Measurements from ENCODE around the gene RET.

Gene RET

DNA sequence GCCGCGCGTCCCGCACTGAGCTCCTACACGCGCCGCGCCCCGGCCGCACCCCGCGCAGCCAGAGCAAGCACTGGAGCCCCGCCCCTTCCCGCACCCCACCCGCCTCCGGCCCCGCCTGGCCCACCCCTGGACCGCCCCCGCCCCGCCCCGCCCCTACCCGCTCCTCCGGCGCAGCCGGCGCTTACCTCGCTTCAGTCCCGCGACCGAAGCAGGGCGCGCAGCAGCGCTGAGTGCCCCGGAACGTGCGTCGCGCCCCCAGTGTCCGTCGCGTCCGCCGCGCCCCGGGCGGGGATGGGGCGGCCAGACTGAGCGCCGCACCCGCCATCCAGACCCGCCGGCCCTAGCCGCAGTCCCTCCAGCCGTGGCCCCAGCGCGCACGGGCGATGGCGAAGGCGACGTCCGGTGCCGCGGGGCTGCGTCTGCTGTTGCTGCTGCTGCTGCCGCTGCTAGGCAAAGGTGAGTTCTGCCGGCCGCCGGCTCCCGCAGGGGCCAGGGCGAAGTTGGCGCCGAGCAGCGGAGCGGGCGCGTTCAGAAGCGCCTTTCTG is at the start of gene RET:
RET (plus strand) TSS at position 194 of the 545 bp plus-strand sequence; CDS start at position 384, 190 bp downstream.
- peak; percentile 61 for DNase-seq (ENCODE audit: low spot score)
- TF ChIP-seq, protein P1, sequence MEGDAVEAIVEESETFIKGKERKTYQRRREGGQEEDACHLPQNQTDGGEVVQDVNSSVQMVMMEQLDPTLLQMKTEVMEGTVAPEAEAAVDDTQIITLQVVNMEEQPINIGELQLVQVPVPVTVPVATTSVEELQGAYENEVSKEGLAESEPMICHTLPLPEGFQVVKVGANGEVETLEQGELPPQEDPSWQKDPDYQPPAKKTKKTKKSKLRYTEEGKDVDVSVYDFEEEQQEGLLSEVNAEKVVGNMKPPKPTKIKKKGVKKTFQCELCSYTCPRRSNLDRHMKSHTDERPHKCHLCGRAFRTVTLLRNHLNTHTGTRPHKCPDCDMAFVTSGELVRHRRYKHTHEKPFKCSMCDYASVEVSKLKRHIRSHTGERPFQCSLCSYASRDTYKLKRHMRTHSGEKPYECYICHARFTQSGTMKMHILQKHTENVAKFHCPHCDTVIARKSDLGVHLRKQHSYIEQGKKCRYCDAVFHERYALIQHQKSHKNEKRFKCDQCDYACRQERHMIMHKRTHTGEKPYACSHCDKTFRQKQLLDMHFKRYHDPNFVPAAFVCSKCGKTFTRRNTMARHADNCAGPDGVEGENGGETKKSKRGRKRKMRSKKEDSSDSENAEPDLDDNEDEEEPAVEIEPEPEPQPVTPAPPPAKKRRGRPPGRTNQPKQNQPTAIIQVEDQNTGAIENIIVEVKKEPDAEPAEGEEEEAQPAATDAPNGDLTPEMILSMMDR (IDR thresholded peaks at IDR 0.05; ENCODE audit: extremely low read depth, missing control alignments): no peak

DNA sequence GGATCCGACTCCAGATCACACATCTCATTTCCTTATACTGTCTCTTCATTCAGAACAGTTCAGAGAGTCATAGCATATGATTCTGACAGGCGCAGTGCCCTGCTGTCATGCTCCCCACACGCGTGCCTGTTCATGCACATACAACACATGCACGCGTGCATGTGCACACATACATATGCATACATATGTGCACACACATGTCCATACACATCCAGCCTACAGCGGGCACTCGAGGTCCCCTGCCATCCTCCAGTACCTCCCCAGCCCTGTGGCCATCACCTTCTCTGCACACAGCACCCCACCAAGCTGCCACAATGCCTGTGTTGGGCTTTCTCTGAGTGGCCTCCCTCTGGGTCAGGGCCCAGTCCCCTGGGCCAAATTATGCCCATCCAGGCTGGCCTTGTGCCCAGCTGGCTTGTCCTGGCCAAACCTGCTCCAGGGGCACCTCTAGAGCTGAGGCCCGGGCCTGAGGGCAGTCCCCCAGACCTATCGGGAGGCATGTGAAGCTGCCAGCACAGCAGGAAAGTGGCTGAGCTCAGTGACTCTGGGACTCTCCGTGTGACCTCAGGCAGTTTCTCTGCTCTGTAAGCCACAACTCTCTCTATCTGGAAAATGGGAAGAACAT is 49.4 kb upstream of the RET start:
- DNase-seq (ENCODE audit: low spot score): no peak
- TF ChIP-seq, protein P1 (IDR thresholded peaks at IDR 0.05; ENCODE audit: extremely low read depth, missing control alignments): no peak

DNA sequence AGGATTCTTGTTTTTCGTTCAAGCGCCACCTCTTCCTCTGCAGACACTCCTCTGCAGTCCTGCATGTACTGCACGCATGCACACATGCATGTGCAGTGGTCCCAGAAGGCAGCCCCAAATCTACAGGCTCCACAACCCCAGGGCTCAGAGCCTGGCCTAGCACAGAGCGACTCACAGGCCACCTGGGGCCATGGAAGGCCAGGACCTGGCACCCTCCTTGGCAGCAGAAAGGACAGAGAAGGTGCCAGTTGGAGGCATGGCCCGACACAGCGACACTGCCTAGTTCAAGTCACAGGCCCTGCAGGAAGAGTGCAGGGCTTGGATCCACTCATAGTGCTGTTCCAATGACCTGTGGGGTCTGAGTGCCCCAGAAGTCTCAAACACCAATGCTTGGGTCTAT is 48.7 kb upstream of the RET start:
- TF ChIP-seq, protein P1 (IDR thresholded peaks at IDR 0.05; ENCODE audit: extremely low read depth, missing control alignments): no peak
- no peak for DNase-seq (ENCODE audit: low spot score)

DNA sequence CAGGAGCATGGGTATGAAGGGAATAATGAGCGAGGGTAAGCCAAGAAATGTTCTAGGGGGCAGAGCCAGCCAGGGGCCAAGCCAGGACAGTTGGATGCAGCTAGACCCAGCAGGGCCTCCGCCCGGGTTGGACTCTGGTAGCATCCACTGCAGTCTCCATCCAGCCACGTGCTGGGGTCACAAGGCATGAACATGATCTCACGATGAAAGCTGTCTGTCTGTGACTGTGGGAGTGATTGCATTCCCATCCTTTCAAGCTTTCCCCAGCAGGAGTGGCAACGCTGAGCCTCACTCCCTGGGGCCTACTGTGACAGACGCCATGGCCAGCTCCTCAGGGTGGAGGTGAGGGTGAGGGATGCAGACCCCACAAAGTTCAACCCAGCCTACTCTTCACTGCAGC is 47.8 kb upstream of the RET start:
- TF ChIP-seq, protein P1 (IDR thresholded peaks at IDR 0.05; ENCODE audit: extremely low read depth, missing control alignments): no peak
- DNase-seq (ENCODE audit: low spot score): no peak

DNA sequence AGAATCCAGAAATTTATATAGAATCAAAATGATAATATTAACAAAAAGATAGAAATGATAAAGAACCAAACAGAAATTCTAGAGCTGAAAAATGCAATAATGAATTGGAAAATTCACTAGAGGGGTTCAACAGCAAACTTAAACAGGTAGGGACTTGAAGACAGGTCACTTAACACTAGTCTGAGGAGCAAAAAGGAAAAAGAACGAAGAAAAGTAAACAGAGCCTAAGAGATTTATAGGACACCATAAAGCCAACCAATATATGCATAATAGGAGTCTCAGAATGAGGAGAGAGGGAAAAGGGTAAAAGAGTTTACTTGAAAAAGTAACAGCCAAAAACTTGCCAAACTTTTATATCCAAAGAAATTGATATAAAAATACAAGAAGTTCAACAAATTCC is 44.3 kb upstream of the RET start:
- TF ChIP-seq, protein P1 (IDR thresholded peaks at IDR 0.05; ENCODE audit: extremely low read depth, missing control alignments): no peak
- no peak for DNase-seq (ENCODE audit: low spot score)

DNA sequence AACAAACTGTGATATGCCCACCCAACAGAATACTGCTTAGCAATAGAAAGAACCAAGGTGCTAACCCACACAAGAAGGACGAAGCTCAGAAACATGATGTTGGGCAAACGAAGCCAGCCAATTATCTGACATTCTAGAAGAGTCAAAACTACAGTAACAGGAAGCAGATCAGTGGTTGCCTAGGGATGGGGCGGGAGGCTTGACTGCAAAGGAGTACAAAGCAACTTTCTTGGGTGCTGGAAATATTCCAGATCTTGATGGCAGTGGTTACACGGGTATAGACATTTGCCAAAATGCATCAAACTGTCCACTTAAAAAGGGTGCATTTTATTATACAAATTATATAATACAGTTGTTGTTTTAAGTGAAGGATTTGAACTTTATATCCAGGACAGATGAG is 41.1 kb upstream of the RET start:
- no peak for DNase-seq (ENCODE audit: low spot score)
- TF ChIP-seq, protein P1 (IDR thresholded peaks at IDR 0.05; ENCODE audit: extremely low read depth, missing control alignments): no peak

DNA sequence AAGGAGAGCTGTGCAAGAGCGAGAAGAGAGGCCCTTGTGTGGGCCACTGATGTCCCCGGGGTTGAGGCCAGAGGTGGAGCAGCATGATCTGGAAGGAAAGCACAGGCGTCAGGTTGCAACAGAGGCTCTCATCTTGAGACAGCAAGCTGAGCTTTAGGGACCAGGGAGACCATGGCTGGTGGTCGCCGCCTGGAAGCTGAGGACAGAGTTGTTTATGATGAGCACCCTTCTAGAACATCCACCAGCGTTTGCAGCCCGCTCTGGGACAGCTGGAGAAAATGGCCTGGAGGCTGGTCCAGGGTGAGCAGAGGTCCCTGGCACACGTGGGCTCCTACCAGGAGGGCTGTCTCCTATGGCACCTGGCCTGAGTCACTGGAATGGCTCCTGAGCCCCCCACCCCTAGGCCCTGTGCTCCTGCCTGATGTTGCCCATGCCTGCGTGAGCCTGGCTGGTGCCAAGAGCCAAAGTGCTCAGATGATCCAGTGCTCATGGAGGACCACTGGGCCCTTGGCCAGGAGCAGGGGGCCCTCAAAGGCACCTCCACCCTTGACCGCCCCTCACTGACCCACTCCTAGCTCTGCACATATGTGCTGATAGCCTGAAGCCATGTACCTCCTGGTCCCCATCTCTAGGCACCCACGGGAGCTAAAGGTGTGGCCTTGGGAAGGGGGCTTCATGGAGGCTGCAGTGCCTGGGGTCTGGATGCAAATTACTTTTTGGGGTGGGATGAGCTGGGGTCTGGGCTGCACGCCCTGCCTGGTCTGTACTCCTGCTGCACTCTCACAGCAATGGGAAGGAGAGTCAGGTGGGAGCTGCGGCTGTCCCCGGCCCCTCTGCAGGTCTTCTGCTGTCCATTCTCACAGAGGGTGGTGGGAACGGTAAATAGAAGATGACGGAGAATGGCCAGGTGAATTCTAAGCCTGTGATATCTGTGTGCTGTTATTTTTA is 40.1 kb upstream of the RET start:
- TF ChIP-seq, protein P1 (IDR thresholded peaks at IDR 0.05; ENCODE audit: extremely low read depth, missing control alignments): no peak
- no peak for DNase-seq (ENCODE audit: low spot score)

Data from GM20000 (cell line).